ENCODE measurements around the gene CTPS1. TPM values are rescaled to one million over a fixed set of nuclear protein-coding genes. Genes with fewer than 3 reads are reported as not detected.
A peak's percentile ranks its signal among the peaks of the same experiment; 100 is the strongest.

CTPS1 gene
- total RNA-seq, 1 donor, result 19.2 TPM

DNA sequence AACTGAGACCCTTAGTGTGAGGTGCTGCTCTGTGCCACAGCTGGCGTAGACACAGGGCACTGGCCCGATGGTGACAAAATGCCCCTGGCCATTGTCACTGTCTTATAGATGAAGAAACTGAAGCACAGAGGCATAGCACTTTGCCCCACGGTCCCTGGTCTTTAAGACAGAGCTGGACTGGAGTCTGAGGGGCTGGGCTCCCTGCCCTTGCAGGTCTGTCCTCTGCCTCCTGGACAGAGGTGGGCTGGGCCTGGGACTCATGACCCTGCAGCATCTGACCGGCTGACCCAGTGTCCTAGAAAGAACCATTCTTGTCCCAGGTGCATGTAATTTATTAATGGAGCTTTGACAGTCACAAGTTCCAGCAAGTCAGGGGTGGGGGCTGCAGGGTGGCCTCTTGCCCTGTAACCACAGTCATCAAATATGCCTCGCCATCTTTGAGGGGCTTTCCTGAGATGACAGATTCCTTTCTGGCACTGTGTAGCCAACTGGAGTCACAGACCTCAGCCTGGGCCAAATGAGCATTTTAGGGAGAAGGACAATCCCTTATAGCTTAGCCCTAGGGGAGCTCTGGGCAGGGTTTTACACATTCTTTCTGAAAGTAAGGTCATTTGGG, 35.9 kb downstream of the CTPS1 start:
- H3K4me3 ChIP-seq (ENCODE audit: insufficient read depth, low read length), result no peak overlapping the region
- H3K79me2 ChIP-seq (ENCODE audit: insufficient read depth, low read length), result peaks cover 9% of the 10 kb centered on the region
- no peak overlapping the region for H3K27ac ChIP-seq (ENCODE audit: low read depth, low read length)
- no peak for TF ChIP-seq CTCF (IDR thresholded peaks at IDR 0.05; ENCODE audit: extremely low read depth, low read depth, low read length)
- DNase-seq (ENCODE audit: insufficient read length, low spot score, missing footprints), result no peak
- no peaks in the 10 kb centered on the region for H3K4me1 ChIP-seq (ENCODE audit: insufficient read depth, low read length)
- H3K36me3 ChIP-seq (ENCODE audit: insufficient read depth, low read length), result peaks cover 59% of the 10 kb centered on the region
- H3K27me3 ChIP-seq (ENCODE audit: insufficient read depth, low read length), result no peaks in the 10 kb centered on the region
- H3K9me3 ChIP-seq (ENCODE audit: low read depth, low read length), result no peaks in the 10 kb centered on the region
- H2AFZ ChIP-seq (ENCODE audit: low read length), result no peak overlapping the region
- H4K20me1 ChIP-seq (ENCODE audit: insufficient read depth, low read length), result peaks cover 7% of the 10 kb centered on the region
- no peak overlapping the region for H3K4me2 ChIP-seq (ENCODE audit: insufficient read depth, low read length)

- H3K79me2 ChIP-seq (ENCODE audit: insufficient read depth, low read length), result peaks cover 4% of the 10 kb centered on the region
- H4K20me1 ChIP-seq (ENCODE audit: insufficient read depth, low read length), result peaks cover 7% of the 10 kb centered on the region
- no peaks in the 10 kb centered on the region for H3K27me3 ChIP-seq (ENCODE audit: insufficient read depth, low read length)
- no peak for TF ChIP-seq CTCF (IDR thresholded peaks at IDR 0.05; ENCODE audit: extremely low read depth, low read depth, low read length)
- H3K9me3 ChIP-seq (ENCODE audit: low read depth, low read length), result no peaks in the 10 kb centered on the region
- H3K4me3 ChIP-seq (ENCODE audit: insufficient read depth, low read length), result no peak overlapping the region
- peaks cover 53% of the 10 kb centered on the region for H3K36me3 ChIP-seq (ENCODE audit: insufficient read depth, low read length)
- H3K4me2 ChIP-seq (ENCODE audit: insufficient read depth, low read length), result no peak overlapping the region
- peak; percentile 81 for DNase-seq (ENCODE audit: insufficient read length, low spot score, missing footprints)
- no peaks in the 10 kb centered on the region for H3K4me1 ChIP-seq (ENCODE audit: insufficient read depth, low read length)
- H3K27ac ChIP-seq (ENCODE audit: low read depth, low read length), result no peak overlapping the region
- H2AFZ ChIP-seq (ENCODE audit: low read length), result no peak overlapping the region
These were observed 36.5 kb downstream of the CTPS1 start for GRCh38 chr1:41015897-41016470.

- peak; percentile 73 for DNase-seq (ENCODE audit: insufficient read length, low spot score, missing footprints)
- no peaks in the 10 kb centered on the region for H3K4me1 ChIP-seq (ENCODE audit: insufficient read depth, low read length)
- H3K4me3 ChIP-seq (ENCODE audit: insufficient read depth, low read length), result no peak overlapping the region
- no peaks in the 10 kb centered on the region for H3K27me3 ChIP-seq (ENCODE audit: insufficient read depth, low read length)
- no peaks in the 10 kb centered on the region for H3K9me3 ChIP-seq (ENCODE audit: low read depth, low read length)
- H2AFZ ChIP-seq (ENCODE audit: low read length), result no peak overlapping the region
- peaks cover 7% of the 10 kb centered on the region for H4K20me1 ChIP-seq (ENCODE audit: insufficient read depth, low read length)
- TF ChIP-seq CTCF (IDR thresholded peaks at IDR 0.05; ENCODE audit: extremely low read depth, low read depth, low read length), result no peak
- no peak overlapping the region for H3K4me2 ChIP-seq (ENCODE audit: insufficient read depth, low read length)
- no peaks in the 10 kb centered on the region for H3K79me2 ChIP-seq (ENCODE audit: insufficient read depth, low read length)
- no peak overlapping the region for H3K27ac ChIP-seq (ENCODE audit: low read depth, low read length)
- H3K36me3 ChIP-seq (ENCODE audit: insufficient read depth, low read length), result peaks cover 39% of the 10 kb centered on the region
These were observed 37.9 kb downstream of the CTPS1 start for GRCh38 chr1:41017141-41018017.

DNA sequence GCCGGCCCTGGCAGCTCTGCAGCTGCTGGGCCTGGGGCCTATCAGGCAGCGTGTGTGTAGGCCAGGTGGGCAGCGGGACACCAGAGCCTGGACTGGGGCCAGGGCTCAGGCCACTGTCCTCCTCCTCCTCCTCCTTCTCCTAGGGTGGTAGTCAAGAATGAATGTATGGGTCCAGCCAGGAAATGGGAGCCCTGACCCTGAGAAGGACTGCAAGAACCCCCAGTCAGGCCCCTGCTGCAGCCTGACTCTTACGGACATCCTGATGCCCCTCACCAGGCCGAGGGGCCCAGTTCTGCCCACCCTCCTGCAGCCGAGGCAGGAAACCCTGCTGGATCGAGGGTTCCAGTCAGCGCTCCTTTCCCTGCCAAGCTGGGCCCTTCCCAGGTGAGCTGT, 38.5 kb downstream of the CTPS1 start:
- H2AFZ ChIP-seq (ENCODE audit: low read length), result no peak overlapping the region
- no peaks in the 10 kb centered on the region for H3K79me2 ChIP-seq (ENCODE audit: insufficient read depth, low read length)
- no peaks in the 10 kb centered on the region for H3K9me3 ChIP-seq (ENCODE audit: low read depth, low read length)
- no peaks in the 10 kb centered on the region for H3K4me1 ChIP-seq (ENCODE audit: insufficient read depth, low read length)
- H3K27ac ChIP-seq (ENCODE audit: low read depth, low read length), result no peak overlapping the region
- H3K27me3 ChIP-seq (ENCODE audit: insufficient read depth, low read length), result no peaks in the 10 kb centered on the region
- peaks cover 7% of the 10 kb centered on the region for H4K20me1 ChIP-seq (ENCODE audit: insufficient read depth, low read length)
- no peak overlapping the region for H3K4me2 ChIP-seq (ENCODE audit: insufficient read depth, low read length)
- H3K4me3 ChIP-seq (ENCODE audit: insufficient read depth, low read length), result no peak overlapping the region
- TF ChIP-seq CTCF (IDR thresholded peaks at IDR 0.05; ENCODE audit: extremely low read depth, low read depth, low read length), result no peak
- peak; percentile 76 for DNase-seq (ENCODE audit: insufficient read length, low spot score, missing footprints)
- H3K36me3 ChIP-seq (ENCODE audit: insufficient read depth, low read length), result peaks cover 33% of the 10 kb centered on the region

Measured in osteoblast (primary cell).